ENCODE measurements around the gene CCL5. TPM values are rescaled to one million over a fixed set of nuclear protein-coding genes. Genes with fewer than 3 reads are reported as not detected.

Gene CCL5
- total RNA-seq, 2 experiments from 2014 or later, result 35.6 to 40.1 TPM

DNA sequence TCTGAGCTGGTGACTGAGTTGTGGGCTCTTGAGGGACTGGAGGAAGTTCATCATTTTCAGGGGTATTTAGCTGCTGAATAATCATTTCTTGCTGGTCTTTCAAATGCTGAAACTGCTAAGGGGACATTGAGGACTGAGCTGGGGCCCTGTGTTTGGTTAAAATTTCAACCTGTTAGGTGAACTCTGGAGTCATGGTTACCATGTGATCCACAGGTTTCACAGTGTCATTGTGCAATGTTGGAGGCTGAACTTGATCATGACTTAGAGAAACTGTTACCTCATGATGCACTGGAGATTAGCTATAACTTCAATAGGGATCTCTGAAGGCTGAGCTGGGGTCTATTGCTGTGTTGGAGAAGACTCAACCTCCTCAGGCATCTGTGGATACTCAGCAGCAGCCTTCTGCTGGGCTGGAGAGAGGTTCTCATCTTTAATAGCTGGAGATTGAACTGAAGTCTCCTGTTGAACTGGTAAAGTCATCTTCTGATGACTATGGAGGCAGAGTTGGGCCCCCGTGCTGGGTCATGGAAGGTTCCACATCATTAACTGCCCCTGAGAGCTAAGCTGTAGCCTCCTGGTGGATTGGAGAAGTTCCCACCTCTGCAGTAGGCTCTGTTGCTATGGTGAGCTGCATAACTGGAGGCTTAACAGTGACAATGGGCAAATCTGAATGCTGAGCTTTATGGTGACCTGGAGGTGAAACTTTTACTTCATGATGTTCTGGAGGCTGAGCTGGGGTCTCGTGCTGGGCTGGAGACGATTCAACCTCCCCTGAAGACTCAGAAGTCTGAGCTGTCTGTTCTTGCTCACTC, 35.2 kb upstream of the CCL5 start:
- Mint-ChIP-seq H3K4me1 (ENCODE audit: low read depth) (peaks cover 7% of the 10 kb centered on the region), H3K9me3 (no peaks in the 10 kb centered on the region)

DNA sequence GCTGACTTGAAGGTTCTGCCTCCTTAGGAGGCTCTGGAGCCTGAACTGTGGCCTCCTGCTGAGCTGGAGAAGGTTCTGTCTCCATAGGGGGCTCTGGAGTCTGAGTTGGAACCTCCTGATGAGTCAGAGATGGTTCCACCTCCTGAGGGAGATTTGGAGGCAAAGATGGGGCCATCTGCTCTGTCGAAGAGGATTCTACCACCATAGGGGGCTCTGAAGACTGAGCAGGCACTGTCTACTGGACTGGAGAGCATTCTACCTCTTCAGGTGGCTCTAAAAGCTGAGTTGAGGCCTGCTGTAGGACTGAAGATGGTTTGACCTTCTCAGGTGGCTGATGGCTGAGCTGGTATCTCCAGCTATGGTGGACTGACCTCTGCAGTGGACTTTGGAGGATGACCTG, 34.2 kb upstream of the CCL5 start:
- POLR2A ChIA-PET, result interaction anchor here (0.7 to 0.9 kb wide), 2 partner anchors 13 to 14 kb away, joined by 3 read pairs; no protein-coding TSS in a partner anchor
- no peaks in the 10 kb centered on the region for H3K27me3 ChIP-seq (ENCODE audit: control insufficient read depth in 1 of 2, insufficient read depth in 2 of 2, low read length in 2 of 2)
- intact Hi-C loops (cut with DNase I, micrococcal nuclease), result no loop called here
- TF ChIP-seq, protein P1, sequence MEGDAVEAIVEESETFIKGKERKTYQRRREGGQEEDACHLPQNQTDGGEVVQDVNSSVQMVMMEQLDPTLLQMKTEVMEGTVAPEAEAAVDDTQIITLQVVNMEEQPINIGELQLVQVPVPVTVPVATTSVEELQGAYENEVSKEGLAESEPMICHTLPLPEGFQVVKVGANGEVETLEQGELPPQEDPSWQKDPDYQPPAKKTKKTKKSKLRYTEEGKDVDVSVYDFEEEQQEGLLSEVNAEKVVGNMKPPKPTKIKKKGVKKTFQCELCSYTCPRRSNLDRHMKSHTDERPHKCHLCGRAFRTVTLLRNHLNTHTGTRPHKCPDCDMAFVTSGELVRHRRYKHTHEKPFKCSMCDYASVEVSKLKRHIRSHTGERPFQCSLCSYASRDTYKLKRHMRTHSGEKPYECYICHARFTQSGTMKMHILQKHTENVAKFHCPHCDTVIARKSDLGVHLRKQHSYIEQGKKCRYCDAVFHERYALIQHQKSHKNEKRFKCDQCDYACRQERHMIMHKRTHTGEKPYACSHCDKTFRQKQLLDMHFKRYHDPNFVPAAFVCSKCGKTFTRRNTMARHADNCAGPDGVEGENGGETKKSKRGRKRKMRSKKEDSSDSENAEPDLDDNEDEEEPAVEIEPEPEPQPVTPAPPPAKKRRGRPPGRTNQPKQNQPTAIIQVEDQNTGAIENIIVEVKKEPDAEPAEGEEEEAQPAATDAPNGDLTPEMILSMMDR (IDR thresholded peaks at IDR 0.05), result no peak
- Mint-ChIP-seq H3K4me3 (no peak overlapping the region), H3K4me1 (ENCODE audit: low read depth) (no peaks in the 10 kb centered on the region), H3K9me3 (no peaks in the 10 kb centered on the region), H3K27me3 (no peaks in the 10 kb centered on the region), H3K36me3 (ENCODE audit: low read depth) (no peaks in the 10 kb centered on the region), H3K27ac (no peak overlapping the region)
- H3K4me3 ChIP-seq (ENCODE audit: low read length), result no peak overlapping the region
- CTCF ChIA-PET, result no interaction called here
- no peak for DNase-seq
- peaks cover 19% of the 10 kb centered on the region for H3K4me1 ChIP-seq (ENCODE audit: insufficient read depth, low read length)
- ATAC-seq (ENCODE audit: poor library complexity), result no peak
- H3K27ac ChIP-seq (ENCODE audit: low read depth in 1 of 2, low read length in 2 of 2), result no peak overlapping the region
- no peaks in the 10 kb centered on the region for H3K36me3 ChIP-seq (ENCODE audit: insufficient read depth, low read length)
- H3K9me3 ChIP-seq (ENCODE audit: control insufficient read depth in 1 of 2, insufficient read depth in 1 of 2, low read length in 2 of 2), result no peaks in the 10 kb centered on the region

More for the DNA sequence above, 35.2 kb upstream of the CCL5 start:
- Histone ChIP-seq H3K4me1 (ENCODE audit: insufficient read depth, low read length) (peaks cover 19% of the 10 kb centered on the region), H3K27me3 (ENCODE audit: control insufficient read depth in 1 of 2, insufficient read depth in 2 of 2, low read length in 2 of 2) (no peaks in the 10 kb centered on the region), H3K27ac (ENCODE audit: low read depth in 1 of 2, low read length in 2 of 2) (no peak overlapping the region), H3K9me3 (ENCODE audit: control insufficient read depth in 1 of 2, insufficient read depth in 1 of 2, low read length in 2 of 2) (no peaks in the 10 kb centered on the region), H3K36me3 (ENCODE audit: insufficient read depth, low read length) (no peaks in the 10 kb centered on the region), H3K4me3 (ENCODE audit: low read length) (no peak overlapping the region)
- Mint-ChIP-seq H3K4me3 (no peak overlapping the region), H3K27me3 (no peaks in the 10 kb centered on the region), H3K27ac (no peak overlapping the region), H3K36me3 (ENCODE audit: low read depth) (no peaks in the 10 kb centered on the region)
- no peak for DNase-seq
- ATAC-seq (ENCODE audit: poor library complexity), result no peak
- TF ChIP-seq, protein P1 (IDR thresholded peaks at IDR 0.05), result no peak
- ChIA-PET CTCF (no interaction called here), POLR2A (no interaction called here)
- intact Hi-C loops (cut with DNase I, micrococcal nuclease), result no loop called here

DNA sequence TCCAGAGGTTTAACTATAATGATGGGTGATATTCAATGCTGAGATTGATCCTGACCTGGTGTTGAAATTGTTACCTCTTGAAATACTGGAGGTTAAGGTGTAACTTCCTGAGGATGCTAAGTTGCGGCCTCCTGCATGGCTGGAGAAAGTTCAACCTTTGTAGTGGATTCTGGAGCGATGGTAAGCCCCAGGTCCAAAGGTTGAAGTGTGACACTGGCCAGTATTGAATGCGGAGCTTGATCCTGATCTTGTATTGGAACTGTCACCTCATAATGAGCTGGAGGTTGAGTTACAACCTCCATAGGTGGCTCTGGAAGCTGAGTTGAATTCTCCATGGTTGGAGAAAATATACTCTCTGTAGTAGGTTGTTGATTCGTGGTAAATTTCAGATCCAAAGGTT, 33.4 kb upstream of the CCL5 start:
- ChIA-PET POLR2A (interaction anchor here (0.9 kb wide), 1 partner anchor 13 kb away, joined by 3 read pairs; no protein-coding TSS in a partner anchor), CTCF (no interaction called here)
- Histone ChIP-seq H3K27ac (ENCODE audit: low read depth in 1 of 2, low read length in 2 of 2) (no peak overlapping the region), H3K4me3 (ENCODE audit: low read length) (no peak overlapping the region), H3K4me1 (ENCODE audit: insufficient read depth, low read length) (peaks cover 19% of the 10 kb centered on the region), H3K36me3 (ENCODE audit: insufficient read depth, low read length) (no peaks in the 10 kb centered on the region), H3K9me3 (ENCODE audit: control insufficient read depth in 1 of 2, insufficient read depth in 1 of 2, low read length in 2 of 2) (no peaks in the 10 kb centered on the region), H3K27me3 (ENCODE audit: control insufficient read depth in 1 of 2, insufficient read depth in 2 of 2, low read length in 2 of 2) (no peaks in the 10 kb centered on the region)
- H3K9me3 Mint-ChIP-seq, result no peaks in the 10 kb centered on the region
- intact Hi-C loops (cut with DNase I, micrococcal nuclease), result no loop called here
- no peaks in the 10 kb centered on the region for H3K27me3 Mint-ChIP-seq
- ATAC-seq (ENCODE audit: poor library complexity) (no peak), DNase-seq (no peak)
- H3K27ac Mint-ChIP-seq, result no peak overlapping the region
- no peaks in the 10 kb centered on the region for H3K4me1 Mint-ChIP-seq (ENCODE audit: low read depth)
- TF ChIP-seq, protein P1 (IDR thresholded peaks at IDR 0.05), result no peak
- H3K4me3 Mint-ChIP-seq, result no peak overlapping the region
- H3K36me3 Mint-ChIP-seq (ENCODE audit: low read depth), result no peaks in the 10 kb centered on the region
